Activated CD8-positive, alpha-beta T cell treated with anti-CD3 and anti-CD28 coated beads for 36 hours (primary cell): ENCODE measurements around the gene CD300LG. TPM values are rescaled to one million over a fixed set of nuclear protein-coding genes. Genes with fewer than 3 reads are reported as not detected.

ENCODE experiments used
- ATAC-seq: fragments of 200-7000 bp; cut with Tn5 transposase; one replicate; pipeline ENCODE4 v1.10.0; 2021; ENCODE audit warnings: mild to moderate bottlenecking, moderate library complexity
- CTCF ChIA-PET: fragments of 350-600 bp; sonication (Branson Sonifier 250); formaldehyde crosslinking; loops from one replicate; lab custom pipeline; 2021; ENCODE audit warnings: antibody characterized with exemption; lab: Charles Lee
- POLR2A ChIA-PET: fragments of 350-600 bp; sonication (Branson Sonifier 250); formaldehyde crosslinking; loops from one replicate; lab custom pipeline; 2021; ENCODE audit warnings: antibody characterized with exemption; lab: Charles Lee
- DNase-seq: peaks from one replicate; pipeline ENCODE4 v3.0.0-alpha.2; 2020
- H3K27ac Mint-ChIP-seq: one replicate; pipeline ENCODE4 v1.8.0; 2021; ENCODE audit warnings: mild to moderate bottlenecking, mixed read lengths
- H3K27me3 Mint-ChIP-seq: one replicate; pipeline ENCODE4 v1.8.0; 2021; ENCODE audit warnings: mixed read lengths
- H3K36me3 Mint-ChIP-seq: one replicate; pipeline ENCODE4 v1.8.0; 2021; ENCODE audit warnings: low read depth, mixed read lengths
- H3K4me1 Mint-ChIP-seq: one replicate; pipeline ENCODE4 v1.8.0; 2021; ENCODE audit warnings: low read depth, mixed read lengths
- H3K4me3 Mint-ChIP-seq: one replicate; pipeline ENCODE4 v1.8.0; 2021; ENCODE audit warnings: mild to moderate bottlenecking, moderate library complexity, mixed read lengths
- H3K9me3 Mint-ChIP-seq: one replicate; pipeline ENCODE4 v1.8.0; 2021; ENCODE audit warnings: mixed read lengths
- CTCF ChIP-seq: fragments of 200-600 bp; IDR thresholded peaks from one replicate; pipeline ENCODE4 v1.8.0; 2022; ENCODE audit warnings: antibody characterized with exemption, mild to moderate bottlenecking
- intact Hi-C: fragments of 100-400 bp; cut with micrococcal nuclease; formaldehyde crosslinking; loops from one replicate; pipeline ENCODE4 v1.10.0; 2022
- total RNA-seq, 2 experiments: library from RNA; stranded (reverse); gene quantifications; one replicate each; pipeline ENCODE4 v1.2.3, GENCODE V29; 2021

Gene CD300LG
- total RNA-seq, 2 experiments from 2014 or later = not detected

GRCh38 chr17:43814714-43815113, 32.3 kb upstream of the CD300LG start:
- H3K9me3 Mint-ChIP-seq = no peaks in the 10 kb centered on the region
- no peaks in the 10 kb centered on the region for H3K36me3 Mint-ChIP-seq
- H3K4me1 Mint-ChIP-seq = no peaks in the 10 kb centered on the region
- POLR2A ChIA-PET = interaction anchor here (0.6 kb wide), 1 partner anchor 256 kb away, joined by 3 read pairs; no protein-coding TSS in a partner anchor
- no peak overlapping the region for H3K27ac Mint-ChIP-seq
- DNase-seq (no peak), ATAC-seq (no peak)
- peaks cover 1% of the 10 kb centered on the region for H3K27me3 Mint-ChIP-seq
- no peak overlapping the region for H3K4me3 Mint-ChIP-seq
- TF ChIP-seq CTCF = no peak
- CTCF ChIA-PET = no interaction called here
- intact Hi-C loops = no loop called here

GRCh38 chr17:43816336-43817320, 30.3 kb upstream of the CD300LG start:
- CTCF ChIA-PET = interaction anchor here (1.1 to 2.0 kb wide), 3 partner anchors 30 to 62 kb away, joined by 3 to 7 read pairs (median 6); partner anchors contain the start of gene CD300LG
- Mint-ChIP-seq H3K4me3 (no peak overlapping the region), H3K27ac (no peak overlapping the region), H3K4me1 (no peaks in the 10 kb centered on the region), H3K27me3 (no peaks in the 10 kb centered on the region), H3K36me3 (no peaks in the 10 kb centered on the region), H3K9me3 (no peaks in the 10 kb centered on the region)
- POLR2A ChIA-PET = interaction anchor here (0.6 kb wide), 1 partner anchor 12 kb away, joined by 3 read pairs; no protein-coding TSS in a partner anchor
- ATAC-seq = no peak
- no peak for DNase-seq
- TF ChIP-seq CTCF = no peak
- intact Hi-C loops = no loop called here

GRCh38 chr17:43817826-43818225, 29.1 kb upstream of the CD300LG start:
- no peak for TF ChIP-seq CTCF
- ChIA-PET CTCF (interaction anchor here (0.7 to 1.5 kb wide), 6 partner anchors 11 to 63 kb away, joined by 3 to 9 read pairs (median 4); no protein-coding TSS in a partner anchor), POLR2A (no interaction called here)
- no peak overlapping the region for H3K27ac Mint-ChIP-seq
- H3K4me1 Mint-ChIP-seq = no peaks in the 10 kb centered on the region
- H3K4me3 Mint-ChIP-seq = no peak overlapping the region
- DNase-seq (no peak), ATAC-seq (no peak)
- no peaks in the 10 kb centered on the region for H3K36me3 Mint-ChIP-seq
- intact Hi-C loops = no loop called here
- no peaks in the 10 kb centered on the region for H3K9me3 Mint-ChIP-seq
- no peaks in the 10 kb centered on the region for H3K27me3 Mint-ChIP-seq

- Mint-ChIP-seq H3K36me3 (no peaks in the 10 kb centered on the region), H3K27me3 (no peaks in the 10 kb centered on the region), H3K4me1 (no peaks in the 10 kb centered on the region), H3K27ac (no peak overlapping the region), H3K4me3 (no peak overlapping the region), H3K9me3 (no peaks in the 10 kb centered on the region)
- CTCF ChIA-PET = interaction anchor here (0.9 to 1.5 kb wide), 5 partner anchors 10 to 222 kb away, joined by 3 to 6 read pairs (median 3); partner anchors contain the start of gene CD300LG
- intact Hi-C loops = no loop called here
- TF ChIP-seq CTCF = no peak
- ATAC-seq (no peak), DNase-seq (no peak)
- POLR2A ChIA-PET = interaction anchor here (0.9 kb wide), 1 partner anchor 15 kb away, joined by 4 read pairs; no protein-coding TSS in a partner anchor
Observed at GRCh38 chr17:43818966-43819365, 28.0 kb upstream of the CD300LG start.

- no peaks in the 10 kb centered on the region for H3K27me3 Mint-ChIP-seq
- ATAC-seq (no peak), DNase-seq (no peak)
- no peaks in the 10 kb centered on the region for H3K9me3 Mint-ChIP-seq
- ChIA-PET CTCF (no interaction called here), POLR2A (no interaction called here)
- H3K4me1 Mint-ChIP-seq = no peaks in the 10 kb centered on the region
- no peak overlapping the region for H3K4me3 Mint-ChIP-seq
- H3K36me3 Mint-ChIP-seq = no peaks in the 10 kb centered on the region
- intact Hi-C loops = no loop called here
- TF ChIP-seq CTCF = no peak
- no peak overlapping the region for H3K27ac Mint-ChIP-seq
Observed at GRCh38 chr17:43820759-43821158, 26.2 kb upstream of the CD300LG start.
